KMS-11 (cell line): ENCODE data around the gene ASB9.

Experiments used
- H2AFZ ChIP-seq: fragments of 200-600 bp; sonication (generic); 2 replicates; pipeline ENCODE4 v1.6.1; 2016; ENCODE audit warnings: antibody characterized with exemption, mixed run types, low read depth
- H3K27ac ChIP-seq: fragments of 200-600 bp; sonication (generic); 2 replicates; pipeline ENCODE4 v1.6.1; 2016; ENCODE audit warnings: mild to moderate bottlenecking, mixed run types
- H3K27me3 ChIP-seq: fragments of 200-600 bp; sonication (generic); 2 replicates; pipeline ENCODE4 v1.6.1; 2017; ENCODE audit warnings: mild to moderate bottlenecking, low read depth, mixed run types, moderate library complexity; ENCODE audit not compliant: insufficient read depth
- H3K36me3 ChIP-seq: fragments of 200-600 bp; sonication (generic); 2 replicates; pipeline ENCODE4 v1.6.1; 2017; ENCODE audit warnings: mild to moderate bottlenecking, mixed run types; ENCODE audit not compliant: insufficient read depth
- H3K4me1 ChIP-seq: fragments of 200-600 bp; sonication (generic); 2 replicates; pipeline ENCODE4 v1.6.1; 2016; ENCODE audit warnings: mild to moderate bottlenecking, low read depth, mixed run types; ENCODE audit not compliant: poor library complexity, severe bottlenecking
- H3K4me2 ChIP-seq: fragments of 200-600 bp; sonication (generic); 2 replicates; pipeline ENCODE4 v1.7.0; 2016; ENCODE audit warnings: mild to moderate bottlenecking, mixed run types
- H3K4me3 ChIP-seq: fragments of 200-600 bp; sonication (generic); IDR thresholded peaks from 2 replicates; pipeline ENCODE4 v1.6.1; 2017; ENCODE audit warnings: low read depth, low read length, mixed read lengths; ENCODE audit not compliant: insufficient read depth
- H3K79me2 ChIP-seq: fragments of 200-600 bp; sonication (generic); 2 replicates; pipeline ENCODE4 v1.6.1; 2016; ENCODE audit warnings: low read depth, mixed run types; ENCODE audit not compliant: insufficient read depth
- H3K9ac ChIP-seq: fragments of 200-600 bp; sonication (generic); 2 replicates; pipeline ENCODE4 v1.6.1; 2016; ENCODE audit warnings: mild to moderate bottlenecking, mixed run types
- H4K20me1 ChIP-seq: fragments of 200-600 bp; sonication (generic); 2 replicates; pipeline ENCODE4 v1.6.1; 2016; ENCODE audit warnings: mild to moderate bottlenecking, mixed run types; ENCODE audit not compliant: insufficient read depth
- TF ChIP-seq, protein P1 (sequence below): fragments of 200-600 bp; sonication (generic); conservative IDR thresholded peaks from 2 replicates; pipeline ENCODE4 v1.6.1; 2017; ENCODE audit warnings: low read depth, mild to moderate bottlenecking, antibody characterized with exemption, low read length, moderate library complexity, mixed read lengths

The ASB9 gene

DNA sequence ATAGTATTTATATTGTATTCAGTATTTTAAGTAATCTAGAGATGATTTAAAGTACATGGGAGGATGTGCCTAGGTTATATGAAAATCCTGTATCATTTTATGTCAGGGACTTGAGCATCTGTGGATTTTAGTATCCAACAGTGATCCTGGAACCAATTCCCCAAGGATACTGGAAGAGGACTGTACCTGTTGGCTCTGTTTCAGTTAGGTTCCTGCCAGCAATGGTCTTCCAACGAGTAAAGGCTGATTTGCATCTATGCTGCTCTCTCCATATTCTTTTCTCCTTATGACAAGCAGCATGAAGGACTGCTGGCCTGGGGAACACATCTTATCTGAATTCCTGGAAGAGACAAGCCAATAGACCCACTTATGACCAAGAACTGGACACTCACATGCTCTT, 34.9 kb downstream of the ASB9 start:
- Histone ChIP-seq H3K4me1 (no peaks in the 10 kb centered on the region), H3K79me2 (no peaks in the 10 kb centered on the region), H2AFZ (no peak overlapping the region), H4K20me1 (no peaks in the 10 kb centered on the region), H3K4me2 (no peak overlapping the region), H3K27ac (no peak overlapping the region), H3K9ac (no peak overlapping the region), H3K36me3 (no peaks in the 10 kb centered on the region), H3K4me3 (no peak overlapping the region), H3K27me3 (no peaks in the 10 kb centered on the region)
- TF ChIP-seq, protein P1, sequence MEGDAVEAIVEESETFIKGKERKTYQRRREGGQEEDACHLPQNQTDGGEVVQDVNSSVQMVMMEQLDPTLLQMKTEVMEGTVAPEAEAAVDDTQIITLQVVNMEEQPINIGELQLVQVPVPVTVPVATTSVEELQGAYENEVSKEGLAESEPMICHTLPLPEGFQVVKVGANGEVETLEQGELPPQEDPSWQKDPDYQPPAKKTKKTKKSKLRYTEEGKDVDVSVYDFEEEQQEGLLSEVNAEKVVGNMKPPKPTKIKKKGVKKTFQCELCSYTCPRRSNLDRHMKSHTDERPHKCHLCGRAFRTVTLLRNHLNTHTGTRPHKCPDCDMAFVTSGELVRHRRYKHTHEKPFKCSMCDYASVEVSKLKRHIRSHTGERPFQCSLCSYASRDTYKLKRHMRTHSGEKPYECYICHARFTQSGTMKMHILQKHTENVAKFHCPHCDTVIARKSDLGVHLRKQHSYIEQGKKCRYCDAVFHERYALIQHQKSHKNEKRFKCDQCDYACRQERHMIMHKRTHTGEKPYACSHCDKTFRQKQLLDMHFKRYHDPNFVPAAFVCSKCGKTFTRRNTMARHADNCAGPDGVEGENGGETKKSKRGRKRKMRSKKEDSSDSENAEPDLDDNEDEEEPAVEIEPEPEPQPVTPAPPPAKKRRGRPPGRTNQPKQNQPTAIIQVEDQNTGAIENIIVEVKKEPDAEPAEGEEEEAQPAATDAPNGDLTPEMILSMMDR, result no peak

GRCh38 chrX:15233416-15234015, 36.4 kb downstream of the ASB9 start:
- Histone ChIP-seq H3K4me1 (no peaks in the 10 kb centered on the region), H2AFZ (no peak overlapping the region), H3K4me3 (no peak overlapping the region), H3K4me2 (no peak overlapping the region), H3K79me2 (no peaks in the 10 kb centered on the region), H3K36me3 (no peaks in the 10 kb centered on the region), H3K9ac (no peak overlapping the region), H3K27me3 (no peaks in the 10 kb centered on the region), H4K20me1 (no peaks in the 10 kb centered on the region), H3K27ac (no peak overlapping the region)
- TF ChIP-seq, protein P1, result no peak

DNA sequence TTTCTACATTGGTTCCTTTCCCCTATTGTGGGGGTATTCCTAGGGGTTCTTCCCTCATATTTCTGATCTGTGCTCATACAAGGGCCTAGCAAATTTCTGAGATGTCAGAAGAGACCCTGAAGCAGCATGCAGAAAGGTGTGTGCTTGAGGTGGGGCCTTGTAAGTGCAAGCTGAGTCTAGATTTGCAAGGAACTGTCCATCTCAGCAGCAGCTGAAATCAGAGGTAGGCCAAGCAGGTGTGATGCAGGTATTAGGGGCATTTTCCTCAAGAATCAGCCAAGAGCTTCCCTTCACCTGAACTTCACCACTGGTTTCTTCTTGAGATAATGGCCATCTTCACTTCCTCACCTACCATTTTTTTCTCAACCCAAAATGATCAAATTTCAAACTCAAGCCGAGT, 45.1 kb downstream of the ASB9 start:
- no peaks in the 10 kb centered on the region for H3K4me1 ChIP-seq
- H2AFZ ChIP-seq, result no peak overlapping the region
- H3K27me3 ChIP-seq, result no peaks in the 10 kb centered on the region

GRCh38 chrX:15221321-15221720, 48.6 kb downstream of the ASB9 start:
- Histone ChIP-seq H3K79me2 (no peaks in the 10 kb centered on the region), H2AFZ (no peak overlapping the region), H3K4me3 (no peak overlapping the region), H3K4me2 (no peak overlapping the region), H3K9ac (no peak overlapping the region), H3K27me3 (no peaks in the 10 kb centered on the region), H4K20me1 (no peaks in the 10 kb centered on the region), H3K4me1 (no peaks in the 10 kb centered on the region), H3K36me3 (no peaks in the 10 kb centered on the region), H3K27ac (no peak overlapping the region)
- TF ChIP-seq, protein P1, result no peak

More for the DNA sequence above, 45.1 kb downstream of the ASB9 start:
- no peaks in the 10 kb centered on the region for H3K36me3 ChIP-seq
- no peak overlapping the region for H3K4me3 ChIP-seq
- no peaks in the 10 kb centered on the region for H4K20me1 ChIP-seq
- H3K4me2 ChIP-seq, result no peak overlapping the region
- no peak overlapping the region for H3K9ac ChIP-seq
- TF ChIP-seq, protein P1, result no peak
- no peaks in the 10 kb centered on the region for H3K79me2 ChIP-seq
- H3K27ac ChIP-seq, result no peak overlapping the region
